Ovary (tissue), 3 donors: ENCODE results near the gene SNTB2.

Experiments
- POLR2A ChIP-seq: fragments of 450-650 bp; IDR thresholded peaks from one replicate; pipeline ENCODE4 v1.6.1; 2017; ENCODE audit warnings: antibody characterized with exemption, mild to moderate bottlenecking, moderate library complexity
- TF ChIP-seq, protein P1 (sequence below), 3 donors: fragments of 450-650 bp in 2 of 3; fragments of 200-600 bp in 1 of 3; IDR thresholded peaks; one replicate each; pipeline versions ENCODE4 v1.5.1 to v1.8.0; 2016 to 2022; ENCODE audit warnings: antibody characterized with exemption in 3 of 3, mild to moderate bottlenecking in 1 of 3
- donor health status: DM: no; HTN: no; CAD: no.

GRCh38 chr16:69243479-69243878, 56.5 kb downstream of the SNTB2 start:
- TF ChIP-seq POLR2A = no peak
- TF ChIP-seq, protein P1, sequence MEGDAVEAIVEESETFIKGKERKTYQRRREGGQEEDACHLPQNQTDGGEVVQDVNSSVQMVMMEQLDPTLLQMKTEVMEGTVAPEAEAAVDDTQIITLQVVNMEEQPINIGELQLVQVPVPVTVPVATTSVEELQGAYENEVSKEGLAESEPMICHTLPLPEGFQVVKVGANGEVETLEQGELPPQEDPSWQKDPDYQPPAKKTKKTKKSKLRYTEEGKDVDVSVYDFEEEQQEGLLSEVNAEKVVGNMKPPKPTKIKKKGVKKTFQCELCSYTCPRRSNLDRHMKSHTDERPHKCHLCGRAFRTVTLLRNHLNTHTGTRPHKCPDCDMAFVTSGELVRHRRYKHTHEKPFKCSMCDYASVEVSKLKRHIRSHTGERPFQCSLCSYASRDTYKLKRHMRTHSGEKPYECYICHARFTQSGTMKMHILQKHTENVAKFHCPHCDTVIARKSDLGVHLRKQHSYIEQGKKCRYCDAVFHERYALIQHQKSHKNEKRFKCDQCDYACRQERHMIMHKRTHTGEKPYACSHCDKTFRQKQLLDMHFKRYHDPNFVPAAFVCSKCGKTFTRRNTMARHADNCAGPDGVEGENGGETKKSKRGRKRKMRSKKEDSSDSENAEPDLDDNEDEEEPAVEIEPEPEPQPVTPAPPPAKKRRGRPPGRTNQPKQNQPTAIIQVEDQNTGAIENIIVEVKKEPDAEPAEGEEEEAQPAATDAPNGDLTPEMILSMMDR (IDR thresholded peaks at IDR 0.05) = no peak
